Brain microvascular endothelial cell (primary cell): ENCODE measurements around the gene CDH2.

Experiments used
- DNase-seq: peaks from one replicate; pipeline ENCODE4 v3.0.0-alpha.2; 2020
- H3K27ac ChIP-seq: fragments of 250-450 bp; sonication (Bioruptor Pico); 2 replicates; pipeline ENCODE4 v1.5.1; 2020; ENCODE audit warnings: mild to moderate bottlenecking, moderate library complexity
- H3K27me3 ChIP-seq: fragments of 250-450 bp; sonication (Bioruptor Pico); replicated peaks from 2 replicates; pipeline ENCODE4 v1.5.1; 2020; ENCODE audit warnings: mild to moderate bottlenecking
- H3K36me3 ChIP-seq: fragments of 250-450 bp; sonication (Bioruptor Pico); replicated peaks from 2 replicates; pipeline ENCODE4 v1.5.1; 2020; ENCODE audit warnings: mild to moderate bottlenecking
- H3K4me3 ChIP-seq: 2 replicates; pipeline ENCODE4 v1.5.1; 2011; ENCODE audit warnings: low read depth, mild to moderate bottlenecking, control low read depth, low read length, moderate library complexity
- in situ Hi-C: cut with HindIII; loops from 2 replicates; pipeline ENCODE4 v1.10.0; 2017; ENCODE audit warnings: low sequenced_read_pairs, low pct_ligation_motif_present
- TF ChIP-seq, protein P1 (sequence below): IDR thresholded peaks from 2 replicates; pipeline ENCODE4 v1.5.1; 2011; ENCODE audit warnings: low read depth, mild to moderate bottlenecking, moderate library complexity, low read length, control low read depth, inconsistent platforms; ENCODE audit errors: missing control alignments

The CDH2 gene

DNA sequence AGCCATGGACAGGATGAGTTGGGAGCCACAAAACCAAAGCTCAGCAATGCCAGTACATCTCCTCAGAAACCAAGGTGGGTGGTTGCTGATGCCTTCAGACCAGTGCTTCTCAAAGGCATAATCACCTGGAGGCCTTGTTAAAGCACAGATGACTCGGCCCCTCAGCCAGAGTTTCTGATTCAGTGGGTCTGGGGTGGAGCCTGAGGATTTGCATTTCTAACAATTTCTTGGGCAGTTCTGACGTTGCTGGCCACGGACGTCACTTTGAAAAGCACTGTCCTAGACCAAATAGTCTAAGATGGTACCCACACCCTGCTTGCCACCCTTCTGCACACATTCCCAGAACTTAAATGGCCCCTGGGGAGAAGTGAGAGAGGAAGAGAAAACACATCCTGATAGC lies 24.1 kb upstream of the CDH2 start:
- DNase-seq: no peak
- TF ChIP-seq, protein P1, sequence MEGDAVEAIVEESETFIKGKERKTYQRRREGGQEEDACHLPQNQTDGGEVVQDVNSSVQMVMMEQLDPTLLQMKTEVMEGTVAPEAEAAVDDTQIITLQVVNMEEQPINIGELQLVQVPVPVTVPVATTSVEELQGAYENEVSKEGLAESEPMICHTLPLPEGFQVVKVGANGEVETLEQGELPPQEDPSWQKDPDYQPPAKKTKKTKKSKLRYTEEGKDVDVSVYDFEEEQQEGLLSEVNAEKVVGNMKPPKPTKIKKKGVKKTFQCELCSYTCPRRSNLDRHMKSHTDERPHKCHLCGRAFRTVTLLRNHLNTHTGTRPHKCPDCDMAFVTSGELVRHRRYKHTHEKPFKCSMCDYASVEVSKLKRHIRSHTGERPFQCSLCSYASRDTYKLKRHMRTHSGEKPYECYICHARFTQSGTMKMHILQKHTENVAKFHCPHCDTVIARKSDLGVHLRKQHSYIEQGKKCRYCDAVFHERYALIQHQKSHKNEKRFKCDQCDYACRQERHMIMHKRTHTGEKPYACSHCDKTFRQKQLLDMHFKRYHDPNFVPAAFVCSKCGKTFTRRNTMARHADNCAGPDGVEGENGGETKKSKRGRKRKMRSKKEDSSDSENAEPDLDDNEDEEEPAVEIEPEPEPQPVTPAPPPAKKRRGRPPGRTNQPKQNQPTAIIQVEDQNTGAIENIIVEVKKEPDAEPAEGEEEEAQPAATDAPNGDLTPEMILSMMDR: no peak
- no peak overlapping the region for H3K27ac ChIP-seq
- in situ Hi-C loops: no loop called here
- no peaks in the 10 kb centered on the region for H3K27me3 ChIP-seq
- no peaks in the 10 kb centered on the region for H3K36me3 ChIP-seq
- H3K4me3 ChIP-seq: no peak overlapping the region

DNA sequence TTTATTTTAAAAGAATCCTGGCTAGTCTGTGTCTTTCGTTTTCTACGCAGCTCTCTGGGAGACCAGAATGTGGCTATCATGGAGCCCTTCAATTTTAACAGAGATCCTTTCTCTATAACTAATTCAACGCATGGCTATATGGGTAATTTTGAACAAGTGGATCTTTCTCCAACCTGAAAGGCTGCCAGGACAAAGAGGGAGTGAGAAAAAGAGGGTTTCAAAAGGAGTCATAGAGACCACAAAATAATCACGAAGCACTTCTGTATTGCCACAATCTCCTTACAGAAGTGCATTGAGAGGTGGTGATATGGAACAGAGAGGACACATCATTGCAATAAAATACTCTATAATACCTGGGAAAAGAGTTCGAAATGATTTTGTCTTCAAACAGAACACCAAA lies 21.7 kb upstream of the CDH2 start:
- no peak for DNase-seq
- H3K27ac ChIP-seq: no peak overlapping the region
- in situ Hi-C loops: no loop called here

DNA sequence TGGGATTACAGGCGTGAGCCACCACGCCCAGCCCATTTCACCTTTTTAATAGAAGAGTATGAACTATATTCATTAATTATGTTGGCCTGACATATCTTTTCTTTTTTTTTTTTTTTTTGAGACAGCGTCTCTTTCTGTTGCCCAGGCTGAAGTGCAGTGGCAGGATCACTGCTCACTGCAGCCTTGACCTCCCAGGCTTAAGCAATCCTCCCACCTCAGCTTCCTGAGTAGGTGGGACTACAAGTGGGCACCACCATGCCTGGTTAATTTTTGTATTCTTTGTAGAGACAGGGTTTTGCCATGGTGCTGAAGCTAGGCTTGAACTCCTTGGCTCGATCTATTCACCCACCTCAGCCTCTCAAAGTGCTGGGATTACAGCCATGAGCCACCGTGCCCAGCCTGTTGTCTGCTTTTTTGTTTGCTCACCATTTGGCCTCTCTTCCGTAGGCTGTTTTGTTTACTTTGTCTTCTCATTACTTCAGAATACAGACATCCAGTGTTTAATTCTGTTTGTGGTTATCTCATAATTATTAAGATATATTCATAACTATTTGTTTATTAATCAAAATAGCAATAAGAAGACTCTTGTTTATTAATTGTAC lies 16.3 kb upstream of the CDH2 start:
- Histone ChIP-seq H3K27me3 (no peaks in the 10 kb centered on the region), H3K4me3 (no peak overlapping the region), H3K36me3 (no peaks in the 10 kb centered on the region), H3K27ac (no peak overlapping the region)
- no peak for DNase-seq
- in situ Hi-C loops: no loop called here
- TF ChIP-seq, protein P1: no peak

More for the DNA sequence above, 21.7 kb upstream of the CDH2 start:
- no peaks in the 10 kb centered on the region for H3K36me3 ChIP-seq
- no peaks in the 10 kb centered on the region for H3K27me3 ChIP-seq
- H3K4me3 ChIP-seq: no peak overlapping the region
- TF ChIP-seq, protein P1: no peak

DNA sequence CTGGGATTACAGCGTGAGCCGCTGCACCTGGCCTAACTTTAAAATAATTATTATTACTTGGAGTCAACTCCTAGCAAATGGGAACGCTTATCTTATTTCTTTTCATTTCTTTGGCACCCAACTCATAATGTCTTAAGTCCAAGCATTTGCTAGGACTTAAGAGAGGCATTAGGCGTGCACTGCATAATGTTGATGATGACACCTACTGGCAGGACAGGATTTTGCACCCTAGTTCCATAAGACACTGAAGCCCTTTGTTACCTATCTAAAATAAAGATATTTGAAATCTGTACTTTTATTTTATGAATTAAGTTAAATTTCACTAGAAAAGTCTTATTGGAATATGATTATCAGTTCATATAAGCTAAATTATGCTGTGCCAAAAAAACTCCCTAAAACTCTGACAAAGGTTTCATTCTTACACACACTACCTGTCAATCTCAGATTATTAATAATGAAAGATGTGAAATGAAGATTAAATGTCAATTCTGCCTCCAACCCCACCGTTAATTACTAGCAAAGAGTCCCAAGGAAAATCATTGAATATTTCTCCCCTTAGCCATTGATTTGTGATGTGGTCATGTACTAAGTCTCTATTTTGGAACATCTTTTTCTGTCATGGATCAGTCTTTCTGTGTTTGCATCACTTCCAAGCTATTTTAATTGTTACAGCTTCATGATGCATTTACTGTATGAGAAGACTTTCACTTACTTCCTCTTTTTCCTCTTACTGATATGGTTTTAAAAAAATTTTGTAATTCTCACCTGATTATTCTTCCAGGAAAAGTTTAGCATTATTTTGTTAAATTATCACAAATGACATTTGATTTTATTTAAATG lies 12.7 kb upstream of the CDH2 start:
- no peaks in the 10 kb centered on the region for H3K36me3 ChIP-seq
- no peaks in the 10 kb centered on the region for H3K27me3 ChIP-seq
- TF ChIP-seq, protein P1: peak; percentile 77
- DNase-seq: peak; percentile 79
- in situ Hi-C loops: no loop called here
- no peak overlapping the region for H3K4me3 ChIP-seq
- H3K27ac ChIP-seq: no peak overlapping the region

DNA sequence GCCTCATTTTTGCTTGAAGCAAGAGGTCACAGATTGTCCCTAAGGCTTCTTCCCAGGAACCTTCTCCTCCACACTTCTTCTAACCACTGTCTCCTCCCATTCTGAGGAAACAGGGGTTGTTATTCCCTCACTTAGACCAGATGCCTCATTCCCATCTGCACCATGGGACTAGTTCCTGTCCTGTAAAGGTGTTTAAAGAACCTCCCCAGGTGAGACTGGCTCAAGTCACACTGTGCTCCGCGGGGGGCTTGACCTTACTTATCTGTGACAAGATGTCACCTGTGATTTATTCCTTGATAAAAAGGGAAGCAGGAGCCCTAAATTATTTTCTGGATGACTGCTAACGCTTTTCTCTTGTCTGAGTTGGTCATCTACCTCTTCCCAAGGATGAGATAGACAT lies 8.2 kb upstream of the CDH2 start:
- in situ Hi-C loops: no loop called here
- Histone ChIP-seq H3K4me3 (no peak overlapping the region), H3K27ac (no peak overlapping the region), H3K36me3 (no peaks in the 10 kb centered on the region), H3K27me3 (no peaks in the 10 kb centered on the region)
- no peak for DNase-seq
- TF ChIP-seq, protein P1: no peak
